Motor neuron (in vitro differentiated cells): ENCODE data around the gene PFKM. TPM values are rescaled to one million over a fixed set of nuclear protein-coding genes. Genes with fewer than 3 reads are reported as not detected.
"Not testable (repeated sequence)": the region's sequence is repeated elsewhere in the genome, so short reads cannot be mapped to it uniquely, and the experiment has no call there.

Experiments used
- ATAC-seq, 8 experiments: fragments of 200-7000 bp; cut with Tn5 transposase; replicated peaks in 6 of 8; 2 replicates each; pipeline ENCODE4 v1.8.0; 2021; ENCODE audit warnings: mild to moderate bottlenecking in 8 of 8, moderate library complexity in 8 of 8
- H3K27ac ChIP-seq, 2 donors: fragments of 250-450 bp; sonication (Bioruptor Pico); 2 replicates each; pipeline ENCODE4 v1.9.0; 2021; ENCODE audit warnings: antibody characterized with exemption in 2 of 2, mild to moderate bottlenecking in 2 of 2, moderate library complexity in 1 of 2
- H3K4me1 ChIP-seq, 2 donors: fragments of 250-450 bp; sonication (Bioruptor Pico); replicated peaks in 1 of 2; 2 replicates each; pipeline ENCODE4 v1.6.1; 2021; ENCODE audit warnings: antibody characterized with exemption in 2 of 2, mild to moderate bottlenecking in 2 of 2, moderate library complexity in 1 of 2
- H3K4me3 ChIP-seq, 5 donors: fragments of 250-450 bp; sonication (Bioruptor Pico); 2 replicates each; pipeline ENCODE4 v1.9.0; 2021; ENCODE audit warnings: antibody characterized with exemption in 5 of 5, mild to moderate bottlenecking in 5 of 5, moderate library complexity in 4 of 5
- WGBS, 10 experiments: fragments of 450-650 bp; shearing (Covaris generic); methylation state at CpG; one replicate each; pipeline ENCODE4 v1.0.0; 2022; 5-methylcytosine and 5-hydroxymethylcytosine counted together
- in situ Hi-C, 9 experiments: fragments of 400-800 bp; cut with MboI; loops; one replicate each; pipeline ENCODE4 v1.15.0; 2021; ENCODE audit warnings: low sequenced_read_pairs in 9 of 9, low pct_unique_long_range_greater_than_20kb in 2 of 9; ENCODE audit not compliant: unreplicated experiment in 9 of 9
- total RNA-seq, 8 experiments: library from RNA; unstranded; fragments of 300-600 nt; gene quantifications; 2 replicates each; pipeline versions ENCODE4 v1.2.3 to v1.2.4, GENCODE V29; 2022

PFKM gene
- total RNA-seq, 8 experiments from 2014 or later, result 66.7 to 146 (median 81.6) TPM

DNA sequence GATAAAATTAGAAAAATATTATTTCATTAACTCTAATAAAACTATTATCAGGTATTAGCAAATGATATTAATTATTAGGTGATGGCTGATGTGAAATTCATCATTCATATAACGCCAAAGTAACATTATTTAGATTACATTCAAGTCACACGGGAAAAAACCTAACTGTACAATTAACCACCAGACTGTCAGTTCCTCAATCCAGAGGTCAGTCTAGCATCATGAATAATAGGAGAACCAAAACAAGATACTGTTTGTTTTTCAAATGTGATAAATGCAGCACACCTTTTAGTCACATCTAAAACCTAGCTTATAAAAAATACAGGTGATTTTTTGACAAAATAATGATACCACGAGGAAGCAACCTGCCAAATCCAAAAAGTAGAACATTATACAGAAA is 32.8 kb upstream of the PFKM start:
- in situ Hi-C loops, result loop anchor here in 1 of 9 experiments (10.0 kb wide), 1 partner anchor 78 kb away; no protein-coding TSS in a partner anchor
- no peak for ATAC-seq

DNA sequence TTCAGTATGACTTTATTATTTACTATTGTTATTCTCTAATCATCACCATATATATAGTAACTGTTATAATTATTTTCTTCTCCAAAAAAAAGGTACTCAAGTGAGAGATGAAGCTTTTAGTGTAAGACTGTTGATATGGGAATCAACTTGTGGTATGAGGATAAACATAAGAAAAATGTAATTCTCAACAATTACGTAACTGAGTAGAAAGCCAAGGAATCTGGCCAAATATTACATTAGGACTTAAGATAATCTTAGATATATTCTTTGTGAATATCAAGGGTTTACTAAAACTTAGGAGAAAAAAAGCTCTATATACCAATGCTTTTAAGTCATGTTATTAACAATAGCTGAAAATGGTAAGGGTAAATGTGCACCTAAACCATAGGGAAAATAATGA is 26.6 kb upstream of the PFKM start:
- no peak overlapping the region for H3K27ac ChIP-seq
- H3K4me3 ChIP-seq, result no peak overlapping the region
- in situ Hi-C loops, result no loop called here
- WGBS, 10 experiments, result 88 to 100% (median 100%) methylated on average over 1 of the region's 1 CpG; no CpG with 5 or more reads in 1 of the 10 experiments
- H3K4me1 ChIP-seq, result no peaks in the 10 kb centered on the region
- no peak for ATAC-seq

More for the DNA sequence above, 32.8 kb upstream of the PFKM start:
- Histone ChIP-seq H3K4me1 (no peaks in the 10 kb centered on the region), H3K27ac (no peak overlapping the region), H3K4me3 (no peak overlapping the region)
- WGBS, 10 experiments, result 90 to 100% (median 93%) methylated on average over 1 to 3 of the region's 3 CpGs; no CpG with 5 or more reads in 1 of the 10 experiments

DNA sequence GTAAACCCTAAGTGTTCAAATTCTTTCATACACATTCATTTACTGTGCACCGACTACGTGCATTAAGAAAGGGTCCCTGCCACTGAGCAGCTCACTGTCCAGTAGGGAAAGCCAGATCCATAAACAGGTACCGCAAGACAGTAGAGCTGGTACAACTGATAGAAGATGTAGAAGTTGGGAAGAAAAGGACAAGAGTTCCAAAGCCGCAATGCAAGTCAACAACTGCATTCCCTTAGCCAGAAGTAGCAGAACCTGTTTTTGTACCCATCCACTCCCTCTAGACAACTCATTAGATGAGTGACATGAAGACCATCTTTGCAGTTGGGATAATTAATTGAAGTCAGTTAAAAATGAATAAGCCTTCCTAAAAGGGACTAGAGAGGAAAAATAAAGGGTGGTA is 14.6 kb upstream of the PFKM start:
- H3K4me1 ChIP-seq, result peaks cover 11 to 15% of the 10 kb centered on the region in 2 donors
- H3K4me3 ChIP-seq, result peak overlapping the region; percentile 64 to 85 (median 69)
- in situ Hi-C loops, result no loop called here
- no peak for ATAC-seq
- no peak overlapping the region for H3K27ac ChIP-seq
- WGBS, 10 experiments, result 57 to 100% (median 87%) methylated on average over 1 to 4 of the region's 4 CpGs; no CpG with 5 or more reads in 1 of the 10 experiments

DNA sequence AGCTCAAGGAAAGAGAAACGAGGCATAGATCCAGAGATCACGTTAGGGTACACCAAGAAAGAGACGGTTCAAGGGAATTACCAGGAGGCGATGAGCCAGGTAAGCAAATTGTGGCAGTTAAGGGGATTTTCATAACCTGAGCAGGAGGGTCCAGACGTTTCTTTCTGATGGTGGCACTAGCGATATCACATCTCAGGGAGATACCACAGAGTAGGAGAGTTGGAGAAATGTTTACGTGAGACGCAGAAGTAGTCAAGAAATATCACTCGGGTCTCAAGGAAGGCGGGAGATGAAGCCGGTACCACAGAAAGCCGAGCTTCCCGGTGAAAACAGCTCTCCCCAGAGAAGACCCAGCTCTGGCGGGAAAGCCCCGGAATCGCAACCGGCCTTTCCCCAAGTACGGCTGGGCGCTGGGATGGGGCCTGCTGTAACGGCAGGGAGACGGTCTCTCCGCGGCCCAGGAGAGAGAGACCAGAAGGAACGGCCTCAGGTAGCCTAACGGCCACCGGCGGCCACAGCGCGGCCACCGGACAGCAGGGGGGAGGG is 13.8 kb upstream of the PFKM start:
- peak overlapping the region; percentile 64 to 85 (median 69) for H3K4me3 ChIP-seq
- in situ Hi-C loops, result no loop called here
- peaks cover 11 to 15% of the 10 kb centered on the region in 2 donors for H3K4me1 ChIP-seq
- 0 to 19% (median 0%) methylated on average over 1 to 23 of the region's 30 CpGs for WGBS, 10 experiments
- ATAC-seq, result peak in 2 of 8 experiments; percentile 32 to 50
- peak overlapping the region; percentile 95 to 97 for H3K27ac ChIP-seq

DNA sequence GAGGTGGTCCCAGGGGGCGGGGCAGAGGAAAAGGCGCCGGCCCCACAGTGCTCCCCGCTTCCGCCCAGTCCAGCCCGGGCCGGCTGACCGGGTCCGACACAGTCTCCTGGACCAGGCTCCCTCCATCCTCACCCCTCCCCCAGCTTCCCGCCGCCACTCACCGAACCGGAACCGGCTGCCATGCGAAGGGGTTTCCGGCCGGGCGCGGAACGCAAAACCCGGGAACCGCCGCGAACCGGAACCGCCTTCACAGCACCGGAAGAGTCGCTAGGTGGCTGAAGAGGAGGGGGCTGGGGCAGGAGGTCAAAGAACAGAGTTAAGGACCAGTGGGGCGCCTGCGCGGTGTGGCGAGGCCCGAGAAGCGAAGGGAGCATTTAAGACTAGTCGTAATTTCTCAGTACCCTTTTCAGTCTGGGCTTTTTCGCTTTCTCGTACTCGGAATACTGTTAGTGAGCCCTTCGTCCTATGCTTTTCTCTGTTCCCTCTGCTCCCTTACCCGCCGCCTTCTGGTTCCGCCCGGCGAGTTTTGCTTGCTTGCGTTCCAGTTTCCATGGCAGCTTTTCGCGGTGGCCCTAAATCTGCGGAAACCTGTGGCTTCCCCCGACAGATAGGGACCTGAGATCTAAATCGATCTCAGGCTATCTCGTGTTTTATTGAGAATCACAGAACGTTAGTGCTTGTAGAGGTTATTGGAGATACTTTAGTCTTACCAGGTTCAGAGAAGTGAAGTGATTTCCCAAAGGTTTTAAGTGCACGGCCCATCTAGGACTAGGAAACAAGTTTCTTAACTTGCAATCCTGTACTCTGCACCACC is 13.1 kb upstream of the PFKM start, which contains the start of gene SENP1:
SENP1 (minus strand) TSS at position 213 of the 814 bp plus-strand sequence. CDS start 4,607 bp downstream, outside the sequence.
- peak within 1 kb of the TSS; percentile 95 to 97 for H3K27ac ChIP-seq
- peak within 1 kb of the TSS; percentile 64 to 85 (median 69) for H3K4me3 ChIP-seq
- in situ Hi-C loops, result no loop called here
- ATAC-seq, result peak; percentile 92 to 96 (median 93)
- H3K4me1 ChIP-seq, result peaks cover 11 to 15% of the 10 kb centered on the region in 2 donors
- 0 to 3% (median 0%) methylated on average over 1 to 25 of the region's 53 CpGs; no CpG with 5 or more reads in 1 of the 10 experiments for WGBS, 10 experiments

DNA sequence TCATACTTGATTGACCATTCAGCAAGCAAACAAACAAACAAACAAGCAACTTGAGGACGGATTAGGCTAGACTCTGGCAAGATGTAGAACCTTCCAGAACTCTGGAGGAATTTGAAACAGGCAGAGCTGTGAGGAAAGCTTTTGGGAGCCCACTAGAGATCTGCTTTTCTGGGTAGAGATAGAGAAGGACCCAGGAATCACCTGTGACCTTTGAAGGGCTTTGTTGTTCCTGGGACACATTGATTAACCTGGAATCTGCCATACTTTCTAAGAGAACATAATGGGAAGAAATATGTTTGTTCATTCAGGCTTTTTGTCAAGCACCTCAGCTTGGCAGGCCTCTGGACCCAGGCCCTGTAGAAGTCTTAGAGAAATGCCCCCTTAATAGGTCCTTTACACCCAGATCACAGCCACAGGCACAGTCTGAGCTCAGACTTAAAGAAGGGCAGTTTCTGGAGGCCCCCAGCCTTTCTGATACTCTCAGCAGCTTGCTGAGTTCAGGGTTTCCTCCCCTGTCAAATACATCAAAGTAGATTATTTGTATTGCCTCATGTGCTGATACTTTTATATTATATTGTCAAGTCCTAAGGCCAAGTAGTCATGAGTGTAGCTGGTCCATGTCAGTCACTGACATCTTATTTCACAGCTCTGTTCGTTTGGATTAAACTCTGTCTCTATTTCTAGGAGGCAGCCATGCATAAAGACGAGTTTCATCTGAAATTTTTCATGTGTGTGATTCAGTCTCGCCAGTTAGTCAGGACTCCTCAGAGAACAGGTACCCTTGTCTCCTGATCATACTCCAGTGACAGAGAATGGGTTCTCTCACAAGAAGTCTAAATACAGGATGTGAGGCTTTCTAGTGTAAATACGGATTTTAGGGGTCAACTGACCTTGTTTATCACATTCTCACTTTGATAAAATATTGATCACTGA is 12.2 kb upstream of the PFKM start:
- peak overlapping the region; percentile 64 to 85 (median 69) for H3K4me3 ChIP-seq
- no peak for ATAC-seq
- WGBS, 10 experiments, result 48 to 100% (median 80%) methylated on average over 1 to 5 of the region's 5 CpGs; no CpG with 5 or more reads in 3 of the 10 experiments
- H3K27ac ChIP-seq, result peak overlapping the region; percentile 95 to 97
- H3K4me1 ChIP-seq, result peaks cover 11 to 15% of the 10 kb centered on the region in 2 donors
- in situ Hi-C loops, result no loop called here

DNA sequence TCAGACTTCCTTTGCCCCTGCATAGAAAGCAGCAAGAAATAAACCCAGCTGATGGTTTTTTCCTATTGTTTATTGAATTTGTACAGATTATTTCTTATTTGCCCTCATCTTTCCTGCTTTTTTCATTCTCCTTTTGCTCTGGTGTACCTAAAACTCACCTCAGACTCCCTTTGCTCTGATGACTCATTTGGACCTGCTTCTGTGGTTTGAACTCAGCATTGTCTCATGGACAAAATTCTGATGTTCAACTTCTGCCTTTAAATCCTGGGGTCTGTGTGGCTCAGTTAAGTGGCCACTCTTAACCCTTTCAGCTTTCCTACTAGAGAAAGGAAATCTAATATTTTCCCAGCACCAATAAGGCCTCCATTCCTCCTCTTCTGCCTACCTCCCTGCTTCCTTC is 9.7 kb upstream of the PFKM start:
- no peak overlapping the region for H3K27ac ChIP-seq
- H3K4me3 ChIP-seq, result no peak overlapping the region
- H3K4me1 ChIP-seq, result peaks cover 8 to 13% of the 10 kb centered on the region in 2 donors
- in situ Hi-C loops, result no loop called here
- no peak for ATAC-seq

DNA sequence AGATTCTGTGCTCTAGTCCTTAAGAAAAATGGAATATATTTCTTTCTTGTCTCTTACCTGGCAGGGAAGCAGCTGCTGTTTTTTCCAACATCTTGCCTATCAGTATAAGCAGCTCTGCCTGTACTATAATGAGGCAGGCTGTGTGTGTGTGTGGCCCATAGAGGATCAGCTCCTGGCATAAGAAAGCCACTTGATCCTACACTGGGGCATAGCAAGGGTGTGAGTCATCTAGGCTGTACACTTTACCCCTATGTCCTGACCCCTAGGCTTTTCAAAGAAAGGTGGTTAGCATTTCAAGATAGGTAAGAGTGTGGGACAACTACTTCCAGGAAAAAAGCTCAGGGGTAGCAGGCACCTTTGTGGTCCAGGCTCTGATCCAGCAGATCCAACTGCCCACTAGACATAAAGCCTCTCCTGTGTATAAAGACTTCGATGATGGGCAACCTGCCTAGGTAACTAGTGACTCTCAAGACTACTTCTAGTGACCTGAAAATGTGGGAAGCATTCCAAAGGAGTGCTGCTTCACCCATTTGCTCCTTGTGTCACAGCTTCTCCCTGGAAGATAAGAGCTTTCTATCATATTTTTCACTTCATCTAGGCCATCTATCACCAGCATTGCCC is 8.4 kb upstream of the PFKM start:
- in situ Hi-C loops, result no loop called here
- WGBS, 10 experiments, result 10 to 88% (median 49%) methylated on average over 1 of the region's 1 CpG; no CpG with 5 or more reads in 4 of the 10 experiments
- no peak for ATAC-seq
- H3K27ac ChIP-seq, result no peak overlapping the region
- H3K4me1 ChIP-seq, result peaks cover 5 to 9% of the 10 kb centered on the region in 2 donors
- H3K4me3 ChIP-seq, result no peak overlapping the region

DNA sequence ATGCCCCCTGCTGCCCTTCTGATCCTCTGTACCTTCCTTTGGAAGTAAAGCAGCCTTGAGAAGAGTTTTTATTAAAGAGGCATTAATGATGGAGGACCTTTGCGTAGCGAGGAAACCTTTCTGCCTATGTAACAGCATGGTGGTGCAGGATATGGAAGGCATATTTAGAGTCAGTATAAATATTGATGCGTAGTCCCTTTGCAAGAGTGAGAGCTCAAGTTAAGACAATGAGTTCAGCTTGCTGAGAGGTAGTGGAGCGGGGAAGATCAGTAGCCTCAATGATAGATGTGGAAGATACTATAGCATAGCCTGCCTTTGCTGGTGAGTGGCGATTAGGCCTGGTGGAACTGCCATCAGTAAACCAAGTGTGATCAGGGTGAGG is 7.9 kb upstream of the PFKM start:
- H3K27ac ChIP-seq, H3K4me1 ChIP-seq, in situ Hi-C loops, H3K4me3 ChIP-seq, ATAC-seq: not testable (repeated sequence)
- WGBS, 10 experiments, result 44 to 100% (median 88%) methylated on average over 2 to 5 of the region's 5 CpGs; no CpG with 5 or more reads in 3 of the 10 experiments

DNA sequence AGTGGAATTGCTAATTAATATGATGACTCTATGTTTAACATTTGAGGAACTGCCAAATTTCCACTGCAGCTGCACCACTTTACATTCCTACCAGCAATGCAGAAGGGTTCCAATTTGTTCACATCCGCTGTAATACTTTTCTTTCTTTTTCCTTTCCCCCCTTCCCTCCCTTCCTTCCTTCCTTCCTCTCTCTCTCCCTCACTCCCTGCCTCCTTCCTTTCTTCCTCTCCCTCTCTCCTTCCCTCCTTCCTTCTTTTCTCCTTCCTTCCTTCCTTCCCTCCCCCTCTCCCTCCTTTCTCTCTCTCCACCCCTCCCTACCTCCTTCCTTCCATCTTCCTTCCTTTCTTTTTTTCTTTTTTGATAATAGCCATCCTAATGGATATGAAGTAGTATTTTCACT is 3.2 kb upstream of the PFKM start:
- WGBS, 10 experiments, result 0 to 100% (median 83%) methylated on average over 1 of the region's 1 CpG; no CpG with 5 or more reads in 2 of the 10 experiments
- peaks cover 14 to 17% of the 10 kb centered on the region in 2 donors for H3K4me1 ChIP-seq
- ATAC-seq, result no peak
- in situ Hi-C loops, result no loop called here
- H3K27ac ChIP-seq, result no peak overlapping the region
- H3K4me3 ChIP-seq, result no peak overlapping the region

DNA sequence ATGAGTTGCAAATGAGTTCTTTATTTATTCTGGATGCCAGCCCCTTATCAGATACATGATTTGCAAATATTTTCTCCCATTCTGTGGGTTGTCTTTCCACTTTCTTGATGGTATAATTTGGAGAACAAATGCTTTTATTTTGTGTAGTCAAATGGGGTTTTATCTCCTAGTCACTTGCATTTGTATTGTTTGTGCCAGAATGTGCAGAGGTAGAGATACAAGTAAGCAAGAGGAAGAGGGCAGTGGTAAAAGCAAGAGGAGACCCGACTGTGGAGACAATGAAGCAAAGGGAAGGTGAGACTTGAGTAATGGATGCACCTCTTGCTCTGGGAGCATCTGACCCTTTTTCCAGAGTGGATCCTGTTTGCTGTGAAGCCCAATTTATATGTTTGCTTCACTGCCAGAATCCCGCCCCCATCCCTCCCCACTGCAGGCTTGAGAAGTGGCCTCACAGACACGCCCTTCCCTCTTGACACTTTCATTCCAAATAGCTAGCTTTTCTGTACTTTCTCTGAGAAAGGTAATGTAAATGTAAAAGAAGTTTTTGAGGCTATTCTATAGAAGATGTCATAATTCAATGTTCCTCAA is 786 bp upstream of the PFKM start:
- in situ Hi-C loops, result no loop called here

DNA sequence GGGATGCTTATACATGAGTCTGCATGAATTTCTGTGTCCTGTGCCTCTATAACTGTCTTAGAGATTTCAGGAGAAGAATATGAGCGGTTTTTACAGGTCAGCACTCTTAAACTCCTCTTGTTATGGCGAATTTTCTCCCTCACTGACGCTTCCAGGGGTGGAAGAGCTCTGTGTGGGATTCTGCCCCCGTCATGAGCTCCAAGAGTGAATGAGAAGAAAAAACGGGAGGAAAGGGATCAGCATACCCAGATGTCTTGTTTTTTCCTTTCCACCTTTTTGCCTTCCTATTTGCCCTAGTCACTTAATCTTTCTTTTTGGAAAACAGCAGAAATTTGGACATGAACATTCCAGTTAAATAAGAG is 651 bp downstream of the PFKM start:
- 0 to 7% (median 0%) methylated on average over 2 to 5 of the region's 5 CpGs; no CpG with 5 or more reads in 1 of the 10 experiments for WGBS, 10 experiments
- in situ Hi-C loops, result no loop called here
- peak overlapping the region; percentile 81 to 87 for H3K27ac ChIP-seq
- peak overlapping the region; percentile 56 to 98 (median 72) for H3K4me3 ChIP-seq
- H3K4me1 ChIP-seq, result peaks cover 25 to 31% of the 10 kb centered on the region in 2 donors
- peak; percentile 9 to 35 (median 22) for ATAC-seq

More for the DNA sequence above, 786 bp upstream of the PFKM start:
- Histone ChIP-seq H3K4me1 (peaks cover 25 to 31% of the 10 kb centered on the region in 2 donors), H3K27ac (no peak overlapping the region), H3K4me3 (peak overlapping the region; percentile 56 to 98 (median 72))
- ATAC-seq, result peak in 2 of 8 experiments; percentile 2 to 5
- 20 to 80% (median 54%) methylated on average over 1 to 2 of the region's 3 CpGs; no CpG with 5 or more reads in 2 of the 10 experiments for WGBS, 10 experiments
